HG03469 (cell line): ENCODE data around the gene TICAM1.
"Not testable (repeated sequence)": the region's sequence is repeated elsewhere in the genome, so short reads cannot be mapped to it uniquely, and the experiment has no call there.

Experiments
- ATAC-seq: cut with Tn5 transposase; IDR thresholded peaks from one replicate; pipeline ENCODE4 v1.9.1; 2021; ENCODE audit warnings: mild to moderate bottlenecking, moderate library complexity, moderate number of reproducible peaks; ENCODE audit not compliant: unreplicated experiment

The TICAM1 gene

GRCh38 chr19:4806384-4806783 lies 25.1 kb downstream of the TICAM1 start:
- ATAC-seq = no peak

- not testable (repeated sequence) for ATAC-seq
Observed at GRCh38 chr19:4805140-4805539, 26.4 kb downstream of the TICAM1 start.

- no peak for ATAC-seq
Observed at GRCh38 chr19:4803736-4804695, 27.5 kb downstream of the TICAM1 start.

GRCh38 chr19:4802711-4803110 lies 28.8 kb downstream of the TICAM1 start:
- no peak for ATAC-seq

- no peak for ATAC-seq
Observed at GRCh38 chr19:4801085-4801619, 30.4 kb downstream of the TICAM1 start.

- no peak for ATAC-seq
Observed at GRCh38 chr19:4800591-4801081, 30.9 kb downstream of the TICAM1 start.

GRCh38 chr19:4795400-4795799 lies 36.1 kb downstream of the TICAM1 start:
- ATAC-seq = no peak

- ATAC-seq = no peak
Observed at GRCh38 chr19:4794971-4795370, 36.5 kb downstream of the TICAM1 start.

- not testable (repeated sequence) for ATAC-seq
Observed at GRCh38 chr19:4793278-4793677, 38.2 kb downstream of the TICAM1 start.

GRCh38 chr19:4792866-4793195 lies 38.7 kb downstream of the TICAM1 start:
- not testable (repeated sequence) for ATAC-seq

- not testable (repeated sequence) for ATAC-seq
Observed at GRCh38 chr19:4792019-4792865, 39.3 kb downstream of the TICAM1 start.

GRCh38 chr19:4791183-4792018 lies 40.1 kb downstream of the TICAM1 start, which contains the start of gene FEM1A:
FEM1A (plus strand) TSS chr19:4791734; CDS start chr19:4791855, 121 bp downstream.
- ATAC-seq = peak; percentile 80

GRCh38 chr19:4786412-4787016 lies 45.0 kb downstream of the TICAM1 start:
- not testable (repeated sequence) for ATAC-seq

- ATAC-seq = no peak
Observed at GRCh38 chr19:4781801-4782200, 49.7 kb downstream of the TICAM1 start.

GRCh38 chr19:4780860-4781259 lies 50.7 kb downstream of the TICAM1 start:
- ATAC-seq = no peak

GRCh38 chr19:4778124-4778523 lies 53.4 kb downstream of the TICAM1 start:
- ATAC-seq = not testable (repeated sequence)

- ATAC-seq = no peak
Observed at GRCh38 chr19:4776436-4777211, 54.9 kb downstream of the TICAM1 start.

GRCh38 chr19:4775627-4776152 lies 55.8 kb downstream of the TICAM1 start:
- ATAC-seq = no peak

- no peak for ATAC-seq
Observed at GRCh38 chr19:4774136-4774535, 57.4 kb downstream of the TICAM1 start.
